Pancreas (tissue), 10 donors: Measurements from ENCODE around the gene ROR1. TPM values are rescaled to one million over a fixed set of nuclear protein-coding genes. Genes with fewer than 3 reads are reported as not detected.
A peak's percentile ranks its signal among the peaks of the same experiment; 100 is the strongest.
"Not testable (repeated sequence)": the region's sequence is repeated elsewhere in the genome, so short reads cannot be mapped to it uniquely, and the experiment has no call there.

Experiments used
- ATAC-seq, 4 donors: fragments of 200-7000 bp; cut with Tn5 transposase; one replicate each; pipeline versions ENCODE4 v1.8.0 to v1.9.1; 2020; ENCODE audit warnings: mild to moderate bottlenecking in 4 of 4, moderate library complexity in 4 of 4
- DNase-seq, 6 donors: peaks; one replicate each; pipeline ENCODE4 v3.0.0-alpha.2; 2020
- FAIRE-seq: peaks from 2 replicates; lab custom pipeline; 2012; peaks lifted over from hg19 to GRCh38; lab: Jason Lieb, UNC
- H3K27ac ChIP-seq, 4 donors: fragments of 200-600 bp; sonication (generic); 1 replicate in 3 of 4; 2 replicates in 1 of 4; pipeline versions ENCODE4 v1.5.0 to v1.8.0; 2020
- H3K27me3 ChIP-seq, 4 donors: fragments of 200-600 bp; one replicate each; pipeline ENCODE4 v1.8.0; 2021
- H3K36me3 ChIP-seq, 3 donors: fragments of 200-600 bp; sonication (generic) in 1 of 3; one replicate each; pipeline versions ENCODE4 v1.5.0 to v1.8.0; 2020 to 2021
- H3K4me1 ChIP-seq, 3 donors: fragments of 200-600 bp; one replicate each; pipeline ENCODE4 v1.8.0; 2021
- H3K4me3 ChIP-seq, 4 donors: fragments of 200-600 bp; sonication (generic) in 2 of 4; one replicate each; pipeline versions ENCODE4 v1.5.0 to v1.8.0; 2020 to 2021
- H3K9me3 ChIP-seq, 4 donors: fragments of 200-600 bp; one replicate each; pipeline ENCODE4 v1.8.0; 2021
- CTCF ChIP-seq, 4 donors: fragments of 200-600 bp; sonication (generic) in 3 of 4; IDR thresholded peaks; one replicate each; pipeline versions ENCODE4 v1.5.0 to v1.8.0; 2021; ENCODE audit warnings: antibody characterized with exemption in 4 of 4
- WGBS, 2 donors: extraction: QIAGEN DNeasy Blood & Tissue Kit; methylation state at CpG; one replicate each; pipeline ENCODE4 v1.1.7; 2013; 5-methylcytosine and 5-hydroxymethylcytosine counted together
- intact Hi-C, 3 donors: fragments of 100-400 bp; cut with DNase I; formaldehyde crosslinking; loops; one replicate each; pipeline versions ENCODE4 v1.11.1 to v1.14.2; 2022
- polyA plus RNA-seq, 2 donors: library from polyadenylated mRNA; stranded (reverse); fragments of 200-250 nt; gene quantifications; one replicate each; pipeline ENCODE4 v1.2.3, GENCODE V29; 2013
- total RNA-seq, 6 donors: library from RNA; stranded (reverse); fragmentation: NEBNext Ultra II Directional in 4 of 6; extraction: Animal tissue kit (Norgen Biotek cat#: 25700) in 4 of 6; gene quantifications; one replicate each; pipeline versions ENCODE4 v1.2.1 to v1.2.4, GENCODE V29; 2021 to 2023
- donor health status: healthy with polysubstance abuse.
- donor health status: DM: no; HTN: no; CAD: no; lungs with moderate emphysema.
- donor health status: DM: no; HTN: no; CAD: no.
- donor health status: control.
- donor health status: control.
- donor health status: Bipolar disorder and iron deficiency.
- donor health status: DM: yes; HTN: yes; CAD: no.
- donor health status: DM: no; HTN: no; CAD: no.
- donor health status: DM: no; HTN: no; CAD: no.
- donor health status: DM: yes; HTN: yes; CAD: no.

The ROR1 gene
- total and polyA plus RNA-seq, 8 donors, result 1.3 to 18.5 (median 7.3) TPM

DNA sequence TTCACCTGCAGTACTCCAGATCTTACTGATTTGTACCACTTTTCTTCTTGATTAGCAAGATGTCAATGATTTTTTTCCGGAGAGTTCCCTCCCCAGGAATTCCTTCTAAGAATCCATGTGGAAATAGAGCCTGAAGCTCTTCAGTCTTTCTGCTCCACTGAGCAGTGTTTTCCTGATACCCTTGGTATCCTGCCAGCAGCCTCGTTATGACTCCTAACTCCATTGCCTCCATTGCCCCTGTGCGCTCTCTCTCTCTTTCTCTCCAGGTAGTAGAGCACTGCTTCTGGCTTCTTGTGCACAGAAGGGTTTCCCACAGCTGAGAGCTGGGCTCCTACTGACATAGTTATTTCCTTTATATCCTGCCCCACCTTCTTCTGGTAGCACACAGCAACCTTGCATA lies 441.8 kb downstream of the ROR1 start:
- Histone ChIP-seq H3K27ac (no peak overlapping the region), H3K4me1 (no peaks in the 10 kb centered on the region), H3K4me3 (no peak overlapping the region), H3K9me3 (no peaks in the 10 kb centered on the region), H3K36me3 (no peaks in the 10 kb centered on the region), H3K27me3 (no peaks in the 10 kb centered on the region)
- 78 to 80% methylated on average over 3 of the region's 3 CpGs for WGBS, 2 donors
- no peak for FAIRE-seq
- DNase-seq, result no peak
- ATAC-seq, result no peak
- TF ChIP-seq CTCF (IDR thresholded peaks at IDR 0.05), result no peak
- intact Hi-C loops, result no loop called here

- no peak overlapping the region for H3K4me3 ChIP-seq
- no peaks in the 10 kb centered on the region for H3K36me3 ChIP-seq
- H3K27ac ChIP-seq, result no peak overlapping the region
- no peaks in the 10 kb centered on the region for H3K4me1 ChIP-seq
- 79 to 83% methylated on average over 5 of the region's 5 CpGs for WGBS, 2 donors
- no peak for ATAC-seq
- H3K27me3 ChIP-seq, result no peaks in the 10 kb centered on the region
- DNase-seq, result no peak
- intact Hi-C loops, result no loop called here
- no peak for FAIRE-seq
- no peaks in the 10 kb centered on the region for H3K9me3 ChIP-seq
- TF ChIP-seq CTCF (IDR thresholded peaks at IDR 0.05), result no peak
Observed at GRCh38 chr1:64220241-64220640, 446.4 kb downstream of the ROR1 start.

- 74 to 80% methylated on average over 7 of the region's 7 CpGs for WGBS, 2 donors
- ATAC-seq (peak in 2 of 4 donors; percentile 15 to 34), FAIRE-seq (no peak), DNase-seq (no peak)
- Histone ChIP-seq H3K4me1 (no peaks in the 10 kb centered on the region), H3K36me3 (no peaks in the 10 kb centered on the region), H3K27ac (no peak overlapping the region), H3K27me3 (no peaks in the 10 kb centered on the region), H3K9me3 (no peaks in the 10 kb centered on the region), H3K4me3 (no peak overlapping the region)
- no peak for TF ChIP-seq CTCF (IDR thresholded peaks at IDR 0.05)
- intact Hi-C loops, result no loop called here
Observed at GRCh38 chr1:64223329-64224151, 449.7 kb downstream of the ROR1 start.

GRCh38 chr1:64224236-64224635 lies 450.4 kb downstream of the ROR1 start:
- H3K9me3 ChIP-seq, DNase-seq, FAIRE-seq, H3K36me3 ChIP-seq, ATAC-seq, intact Hi-C loops, H3K4me1 ChIP-seq, H3K4me3 ChIP-seq, H3K27me3 ChIP-seq, H3K27ac ChIP-seq: not testable (repeated sequence)
- WGBS, 2 donors, result 97% methylated on average over 7 of the region's 7 CpGs

- H3K9me3 ChIP-seq, result no peaks in the 10 kb centered on the region
Observed at GRCh38 chr1:64228167-64228957, 454.5 kb downstream of the ROR1 start.

More at GRCh38 chr1:64228167-64228957, 454.5 kb downstream of the ROR1 start:
- Histone ChIP-seq H3K36me3 (no peaks in the 10 kb centered on the region), H3K27me3 (no peaks in the 10 kb centered on the region), H3K4me3 (no peak overlapping the region), H3K27ac (no peak overlapping the region), H3K4me1 (no peaks in the 10 kb centered on the region)
- ATAC-seq (no peak), DNase-seq (no peak), FAIRE-seq (no peak)
- intact Hi-C loops, result no loop called here
- no peak for TF ChIP-seq CTCF (IDR thresholded peaks at IDR 0.05)
- WGBS, 2 donors, result 76 to 81% methylated on average over 9 to 10 of the region's 10 CpGs
